Endodermal cell (in vitro differentiated cells): ENCODE data around the gene ATE1. TPM values are rescaled to one million over a fixed set of nuclear protein-coding genes. Genes with fewer than 3 reads are reported as not detected.

ENCODE experiments used
- DNase-seq: peaks from one replicate; pipeline ENCODE4 v3.0.0-alpha.2; 2017
- H3K27ac ChIP-seq: 2 replicates; pipeline ENCODE4 v1.5.1; 2013; ENCODE audit warnings: mild to moderate bottlenecking, low read depth, low read length, moderate library complexity
- H3K27me3 ChIP-seq: 2 replicates; pipeline ENCODE4 v1.6.1; 2013; ENCODE audit warnings: mild to moderate bottlenecking, low read length, moderate library complexity; ENCODE audit not compliant: insufficient read depth, control insufficient read depth, poor library complexity, severe bottlenecking
- H3K36me3 ChIP-seq: 2 replicates; pipeline ENCODE4 v1.7.0; 2013; ENCODE audit warnings: mild to moderate bottlenecking, low read length, moderate library complexity; ENCODE audit not compliant: control insufficient read depth, insufficient read depth
- H3K4me1 ChIP-seq: one replicate; pipeline ENCODE4 v1.7.0; 2013; ENCODE audit warnings: low read length; ENCODE audit not compliant: control insufficient read depth, insufficient read depth
- H3K4me3 ChIP-seq: 2 replicates; pipeline ENCODE4 v1.5.1; 2013; ENCODE audit warnings: mild to moderate bottlenecking, low read length, moderate library complexity
- H3K9ac ChIP-seq: 2 replicates; pipeline ENCODE4 v1.6.1; 2013; ENCODE audit warnings: mild to moderate bottlenecking, low read length, moderate library complexity; ENCODE audit not compliant: poor library complexity, severe bottlenecking; ENCODE audit errors: extremely low read depth
- H3K9me3 ChIP-seq: 2 replicates; pipeline ENCODE4 v1.6.1; 2013; ENCODE audit warnings: mild to moderate bottlenecking, low read length, moderate library complexity; ENCODE audit not compliant: control insufficient read depth
- H3K27ac Mint-ChIP-seq: 2 replicates; pipeline ENCODE4 v1.8.0; 2020; ENCODE audit warnings: mixed read lengths
- H3K27me3 Mint-ChIP-seq: 2 replicates; pipeline ENCODE4 v1.8.0; 2021; ENCODE audit warnings: mild to moderate bottlenecking, mixed read lengths; ENCODE audit not compliant: insufficient read depth
- H3K36me3 Mint-ChIP-seq: 2 replicates; pipeline ENCODE4 v1.8.0; 2020; ENCODE audit warnings: low read depth, mixed read lengths
- H3K4me1 Mint-ChIP-seq: 2 replicates; pipeline ENCODE4 v1.8.0; 2020; ENCODE audit warnings: mixed read lengths
- H3K4me3 Mint-ChIP-seq: 2 replicates; pipeline ENCODE4 v1.8.0; 2020; ENCODE audit warnings: mild to moderate bottlenecking, moderate library complexity, mixed read lengths
- H3K9me3 Mint-ChIP-seq: 2 replicates; pipeline ENCODE4 v1.8.0; 2020; ENCODE audit warnings: mild to moderate bottlenecking, mixed read lengths
- CTCF ChIP-seq: fragments of 200-600 bp; sonication (generic); conservative IDR thresholded peaks from 2 replicates; pipeline ENCODE4 v1.5.0; 2021; ENCODE audit warnings: antibody characterized with exemption, mild to moderate bottlenecking
- WGBS, 2 experiments: methylation state at CpG; one replicate each; pipeline versions ENCODE4 v1.1.5 to v1.1.7; 2013; ENCODE audit warnings: missing lambda C conversion rate in 2 of 2, mixed read lengths in 1 of 2; ENCODE audit not compliant: insufficient coverage in 1 of 2, insufficient read length in 1 of 2; 5-methylcytosine and 5-hydroxymethylcytosine counted together
- total RNA-seq, 2 donors: library from RNA; stranded (reverse); fragmentation: NEBNext Ultra II Directional in 1 of 2; extraction: Animal tissue kit (Norgen Biotek cat#: 25700) in 1 of 2; gene quantifications; 2 replicates in 1 of 2; 3 replicates in 1 of 2; pipeline ENCODE4 v1.2.1, GENCODE V29; 2021

The ATE1 gene
- total RNA-seq, 2 donors from 2014 or later: 31.2 to 32.2 TPM

- Mint-ChIP-seq H3K27ac (no peak overlapping the region), H3K4me3 (no peak overlapping the region), H3K27me3 (no peaks in the 10 kb centered on the region), H3K4me1 (peaks cover 9% of the 10 kb centered on the region), H3K9me3 (no peaks in the 10 kb centered on the region), H3K36me3 (peaks cover 53% of the 10 kb centered on the region)
- Histone ChIP-seq H3K36me3 (peaks cover 46% of the 10 kb centered on the region), H3K4me1 (no peaks in the 10 kb centered on the region), H3K27ac (no peak overlapping the region), H3K4me3 (no peak overlapping the region), H3K9me3 (no peaks in the 10 kb centered on the region), H3K27me3 (no peaks in the 10 kb centered on the region), H3K9ac (no peak overlapping the region)
- WGBS, 2 experiments: 83 to 94% methylated on average over 1 of the region's 1 CpG
- no peak for DNase-seq
- no peak for TF ChIP-seq CTCF
Observed at GRCh38 chr10:121831777-121832176, 96.1 kb downstream of the ATE1 start.

- no peak for TF ChIP-seq CTCF
- Histone ChIP-seq H3K4me3 (no peak overlapping the region), H3K27ac (no peak overlapping the region), H3K9me3 (no peaks in the 10 kb centered on the region), H3K27me3 (no peaks in the 10 kb centered on the region), H3K4me1 (no peaks in the 10 kb centered on the region), H3K36me3 (peaks cover 44% of the 10 kb centered on the region), H3K9ac (no peak overlapping the region)
- H3K36me3 Mint-ChIP-seq: peaks cover 58% of the 10 kb centered on the region
- H3K27me3 Mint-ChIP-seq: no peaks in the 10 kb centered on the region
- WGBS, 2 experiments: 78 to 93% methylated on average over 6 of the region's 6 CpGs
- no peak for DNase-seq
- no peaks in the 10 kb centered on the region for H3K9me3 Mint-ChIP-seq
- no peak overlapping the region for H3K4me3 Mint-ChIP-seq
- H3K4me1 Mint-ChIP-seq: peaks cover 9% of the 10 kb centered on the region
- no peak overlapping the region for H3K27ac Mint-ChIP-seq
Observed at GRCh38 chr10:121831237-121831636, 96.6 kb downstream of the ATE1 start.

- Histone ChIP-seq H3K9me3 (no peaks in the 10 kb centered on the region), H3K27ac (no peak overlapping the region), H3K4me3 (no peak overlapping the region), H3K9ac (no peak overlapping the region), H3K27me3 (no peaks in the 10 kb centered on the region), H3K36me3 (peaks cover 33% of the 10 kb centered on the region), H3K4me1 (no peaks in the 10 kb centered on the region)
- H3K27me3 Mint-ChIP-seq: no peaks in the 10 kb centered on the region
- DNase-seq: no peak
- H3K4me1 Mint-ChIP-seq: peaks cover 9% of the 10 kb centered on the region
- H3K4me3 Mint-ChIP-seq: no peak overlapping the region
- TF ChIP-seq CTCF: no peak
- peaks cover 57% of the 10 kb centered on the region for H3K36me3 Mint-ChIP-seq
- H3K9me3 Mint-ChIP-seq: no peaks in the 10 kb centered on the region
- WGBS, 2 experiments: 91 to 100% methylated on average over 1 to 2 of the region's 2 CpGs
- no peak overlapping the region for H3K27ac Mint-ChIP-seq
Observed at GRCh38 chr10:121830101-121830500, 97.7 kb downstream of the ATE1 start.
